B cell (primary cell): ENCODE data around the gene PLCB4.

Experiments
- EZH2 ChIP-seq: IDR thresholded peaks from 2 replicates; pipeline ENCODE4 v1.6.1; 2012; ENCODE audit warnings: borderline replicate concordance, low read depth, mild to moderate bottlenecking, moderate library complexity, low read length; ENCODE audit not compliant: insufficient read depth, poor library complexity, severe bottlenecking
- TF ChIP-seq, protein P1 (sequence below): fragments of 200-600 bp; IDR thresholded peaks from one replicate; pipeline ENCODE4 v1.8.0; 2022; ENCODE audit warnings: antibody characterized with exemption, mild to moderate bottlenecking

DNA sequence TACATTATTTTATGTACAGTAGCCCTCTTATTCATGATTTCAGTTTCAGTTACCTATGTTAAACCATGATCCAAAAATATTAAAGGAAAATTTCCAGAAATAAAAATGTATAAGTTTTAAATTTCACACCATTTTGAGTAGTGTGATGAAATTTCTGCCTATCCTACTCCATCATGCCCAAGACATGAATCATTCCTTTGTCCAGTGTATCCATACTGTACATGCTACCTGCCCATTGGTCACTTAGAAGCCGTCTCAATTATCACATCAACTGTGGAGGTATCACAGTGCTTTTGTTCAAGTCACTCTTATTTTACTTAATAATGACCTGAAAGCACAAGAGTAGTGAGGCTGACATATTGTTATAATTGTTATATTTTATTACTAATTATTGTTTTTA, 32.3 kb upstream of the PLCB4 start:
- TF ChIP-seq EZH2, result no peak
- TF ChIP-seq, protein P1, sequence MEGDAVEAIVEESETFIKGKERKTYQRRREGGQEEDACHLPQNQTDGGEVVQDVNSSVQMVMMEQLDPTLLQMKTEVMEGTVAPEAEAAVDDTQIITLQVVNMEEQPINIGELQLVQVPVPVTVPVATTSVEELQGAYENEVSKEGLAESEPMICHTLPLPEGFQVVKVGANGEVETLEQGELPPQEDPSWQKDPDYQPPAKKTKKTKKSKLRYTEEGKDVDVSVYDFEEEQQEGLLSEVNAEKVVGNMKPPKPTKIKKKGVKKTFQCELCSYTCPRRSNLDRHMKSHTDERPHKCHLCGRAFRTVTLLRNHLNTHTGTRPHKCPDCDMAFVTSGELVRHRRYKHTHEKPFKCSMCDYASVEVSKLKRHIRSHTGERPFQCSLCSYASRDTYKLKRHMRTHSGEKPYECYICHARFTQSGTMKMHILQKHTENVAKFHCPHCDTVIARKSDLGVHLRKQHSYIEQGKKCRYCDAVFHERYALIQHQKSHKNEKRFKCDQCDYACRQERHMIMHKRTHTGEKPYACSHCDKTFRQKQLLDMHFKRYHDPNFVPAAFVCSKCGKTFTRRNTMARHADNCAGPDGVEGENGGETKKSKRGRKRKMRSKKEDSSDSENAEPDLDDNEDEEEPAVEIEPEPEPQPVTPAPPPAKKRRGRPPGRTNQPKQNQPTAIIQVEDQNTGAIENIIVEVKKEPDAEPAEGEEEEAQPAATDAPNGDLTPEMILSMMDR, result no peak
